Activated naive CD4-positive, alpha-beta T cell treated with anti-CD3 and anti-CD28 coated beads for 36 hours (primary cell): ENCODE measurements around the gene OR2AG1. TPM values are rescaled to one million over a fixed set of nuclear protein-coding genes. Genes with fewer than 3 reads are reported as not detected.

Experiments used
- CTCF ChIA-PET: fragments of 350-600 bp; sonication (Branson Sonifier 250); formaldehyde crosslinking; loops from one replicate; lab custom pipeline; 2021; ENCODE audit warnings: antibody characterized with exemption; lab: Charles Lee
- DNase-seq: peaks from one replicate; pipeline ENCODE4 v3.0.0-alpha.2; 2020
- H3K27ac Mint-ChIP-seq: one replicate; pipeline ENCODE4 v1.8.0; 2021; ENCODE audit warnings: mild to moderate bottlenecking, mixed read lengths
- H3K27me3 Mint-ChIP-seq: one replicate; pipeline ENCODE4 v1.8.0; 2021; ENCODE audit warnings: low read depth, mixed read lengths
- H3K36me3 Mint-ChIP-seq: one replicate; pipeline ENCODE4 v1.8.0; 2021; ENCODE audit warnings: low read depth, mixed read lengths
- H3K4me1 Mint-ChIP-seq: one replicate; pipeline ENCODE4 v1.8.0; 2021; ENCODE audit warnings: low read depth, mixed read lengths
- H3K4me3 Mint-ChIP-seq: one replicate; pipeline ENCODE4 v1.8.0; 2021; ENCODE audit warnings: mild to moderate bottlenecking, moderate library complexity, mixed read lengths
- H3K9me3 Mint-ChIP-seq: one replicate; pipeline ENCODE4 v1.8.0; 2021; ENCODE audit warnings: mixed read lengths
- intact Hi-C: fragments of 100-400 bp; cut with micrococcal nuclease; formaldehyde crosslinking; loops from one replicate; pipeline ENCODE4 v1.15.1; 2023
- total RNA-seq, 2 experiments: library from RNA; stranded (reverse); gene quantifications; one replicate each; pipeline ENCODE4 v1.2.3, GENCODE V29; 2021

Gene OR2AG1
- total RNA-seq, 2 experiments from 2014 or later = not detected

DNA sequence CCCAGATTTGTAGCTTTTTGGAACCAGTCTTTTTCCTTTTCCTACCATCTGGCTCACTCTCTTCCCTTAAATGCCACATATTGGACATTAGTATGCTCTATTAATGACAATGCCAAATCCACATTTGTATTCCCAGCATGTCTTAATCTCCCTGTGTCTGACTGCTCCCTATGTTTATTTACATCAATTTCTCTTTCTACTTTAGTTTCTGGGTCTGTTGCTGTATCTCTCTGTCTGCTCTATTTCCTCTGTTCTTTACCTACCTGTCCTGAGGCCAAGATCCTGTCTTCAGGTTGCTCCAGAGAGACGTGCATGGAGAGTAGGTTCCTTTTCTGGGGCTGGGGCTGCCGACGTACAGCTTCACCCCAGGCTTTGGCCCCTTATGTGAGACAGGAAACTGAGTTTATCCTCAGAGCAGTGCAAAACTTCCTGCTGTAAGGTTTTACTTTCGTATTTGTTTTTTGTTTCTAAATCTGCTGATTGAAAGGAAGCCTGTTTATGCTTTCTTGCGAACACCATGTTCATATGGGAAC lies 36.7 kb upstream of the OR2AG1 start:
- H3K27me3 Mint-ChIP-seq = no peaks in the 10 kb centered on the region
- no peaks in the 10 kb centered on the region for H3K9me3 Mint-ChIP-seq
- no peak overlapping the region for H3K4me3 Mint-ChIP-seq
- peaks cover 1% of the 10 kb centered on the region for H3K36me3 Mint-ChIP-seq
- peak; percentile 60 for DNase-seq
- no peak overlapping the region for H3K27ac Mint-ChIP-seq
- H3K4me1 Mint-ChIP-seq = peaks cover 28% of the 10 kb centered on the region
- intact Hi-C loops = loop anchor here (1.0 to 10.0 kb wide), 6 partner anchors 8 to 1939 kb away; partner anchors contain the start of genes CNGA4, FHIP1B, PPFIBP2 and RPL27A
- CTCF ChIA-PET = interaction anchor here (0.6 to 15.3 kb wide), 11 partner anchors 9 to 631 kb away, joined by 3 to 368 read pairs (median 5); partner anchors contain the start of gene MRPL17

DNA sequence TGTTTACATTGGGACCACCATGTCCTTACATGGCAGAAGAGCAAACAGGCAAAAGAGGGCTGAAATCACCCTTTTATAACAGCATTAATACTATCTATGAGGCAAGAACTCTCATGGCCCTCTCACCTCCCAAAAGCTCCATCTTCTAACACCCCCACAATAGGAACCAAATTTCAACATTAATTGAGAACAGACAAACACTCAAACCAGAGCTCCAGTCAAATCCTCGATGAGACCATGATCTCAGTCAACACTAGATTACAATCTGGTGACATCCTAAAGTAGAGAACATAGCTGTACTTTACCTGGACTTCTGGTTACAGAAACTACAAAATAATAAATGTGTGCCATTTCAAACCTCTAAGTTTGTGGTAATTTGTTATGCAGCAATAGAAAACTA lies 36.2 kb upstream of the OR2AG1 start:
- no peaks in the 10 kb centered on the region for H3K9me3 Mint-ChIP-seq
- peaks cover 27% of the 10 kb centered on the region for H3K4me1 Mint-ChIP-seq
- no peaks in the 10 kb centered on the region for H3K27me3 Mint-ChIP-seq
- H3K27ac Mint-ChIP-seq = no peak overlapping the region
- intact Hi-C loops = loop anchor here (1.0 to 10.0 kb wide), 6 partner anchors 8 to 1938 kb away; partner anchors contain the start of genes CNGA4, FHIP1B, PPFIBP2 and RPL27A
- CTCF ChIA-PET = interaction anchor here (0.6 to 15.3 kb wide), 10 partner anchors 10 to 632 kb away, joined by 3 to 368 read pairs (median 4); partner anchors contain the start of genes ARFIP2, MRPL17 and TIMM10B
- no peak for DNase-seq
- peaks cover 1% of the 10 kb centered on the region for H3K36me3 Mint-ChIP-seq
- H3K4me3 Mint-ChIP-seq = no peak overlapping the region

GRCh38 chr11:6747097-6747668 lies 35.6 kb upstream of the OR2AG1 start:
- H3K27ac Mint-ChIP-seq = no peak overlapping the region
- intact Hi-C loops = loop anchor here (10.0 kb wide), 3 partner anchors 512 to 1938 kb away; partner anchors contain the start of genes CNGA4, FHIP1B, PPFIBP2 and RPL27A
- no peak for DNase-seq
- peaks cover 21% of the 10 kb centered on the region for H3K4me1 Mint-ChIP-seq
- no peaks in the 10 kb centered on the region for H3K27me3 Mint-ChIP-seq
- H3K9me3 Mint-ChIP-seq = no peaks in the 10 kb centered on the region
- H3K36me3 Mint-ChIP-seq = peaks cover 1% of the 10 kb centered on the region
- H3K4me3 Mint-ChIP-seq = no peak overlapping the region
- CTCF ChIA-PET = interaction anchor here (0.7 to 15.3 kb wide), 9 partner anchors 10 to 266 kb away, joined by 3 to 368 read pairs (median 4); partner anchors contain the start of genes ARFIP2 and TIMM10B

DNA sequence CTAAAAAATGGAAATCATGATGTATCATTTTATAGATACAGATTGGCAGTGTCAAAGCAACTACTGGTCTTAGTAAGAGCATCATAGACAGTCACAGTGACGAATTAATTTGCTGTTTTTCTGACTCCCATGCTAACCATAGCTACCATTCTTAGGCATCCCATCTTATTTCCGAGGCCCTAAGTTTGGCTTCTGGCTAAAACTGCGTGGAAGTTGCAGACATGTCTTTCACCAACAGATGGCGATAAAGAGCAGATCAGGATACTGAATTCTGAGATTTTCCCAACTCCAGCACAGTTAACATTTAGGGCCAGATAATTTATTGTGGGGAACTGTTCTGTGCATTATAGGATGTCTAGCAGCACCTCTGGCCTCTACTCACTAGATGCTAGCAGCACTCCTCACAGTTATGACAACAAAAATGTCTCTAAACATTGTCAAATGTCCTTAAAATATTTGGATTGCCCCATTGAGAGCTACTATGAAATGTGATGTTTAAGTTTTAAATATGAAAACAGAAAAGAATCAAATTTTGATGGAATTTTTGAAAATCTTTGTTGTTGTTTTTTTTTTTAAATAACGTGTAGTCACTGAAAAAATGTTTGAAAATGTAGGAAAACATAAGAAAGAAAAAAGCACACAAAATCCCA lies 27.4 kb upstream of the OR2AG1 start:
- peak; percentile 53 for DNase-seq
- no peaks in the 10 kb centered on the region for H3K27me3 Mint-ChIP-seq
- intact Hi-C loops = loop anchor here (1.0 to 5.0 kb wide), 2 partner anchors 9 to 318 kb away; no protein-coding TSS in a partner anchor
- H3K36me3 Mint-ChIP-seq = no peaks in the 10 kb centered on the region
- no peak overlapping the region for H3K4me3 Mint-ChIP-seq
- H3K27ac Mint-ChIP-seq = no peak overlapping the region
- H3K9me3 Mint-ChIP-seq = no peaks in the 10 kb centered on the region
- H3K4me1 Mint-ChIP-seq = peaks cover 10% of the 10 kb centered on the region
- CTCF ChIA-PET = interaction anchor here (0.6 to 15.3 kb wide), 34 partner anchors 7 to 1128 kb away, joined by 3 to 368 read pairs (median 5); partner anchors contain the start of genes OR2AG2 and TPP1

DNA sequence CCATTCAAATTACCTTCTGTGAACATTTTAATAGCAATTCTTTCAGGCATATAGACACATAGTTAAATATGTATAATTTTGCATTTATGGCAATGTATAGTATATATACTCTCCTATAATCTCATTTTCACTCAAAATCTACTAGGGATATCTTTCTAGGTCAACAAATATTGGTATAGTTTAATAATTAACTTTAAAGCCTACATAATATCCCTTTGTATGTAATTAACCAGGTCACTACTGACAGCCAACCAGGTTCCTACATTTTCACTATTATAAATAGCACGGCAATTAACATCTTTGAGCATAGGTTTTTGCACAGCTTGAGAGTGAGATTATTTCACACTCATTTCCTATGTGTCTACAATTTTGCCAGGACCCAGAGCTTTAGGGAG lies 26.9 kb upstream of the OR2AG1 start:
- no peak for DNase-seq
- CTCF ChIA-PET = interaction anchor here (1.0 to 15.3 kb wide), 17 partner anchors 7 to 378 kb away, joined by 3 to 368 read pairs (median 11); partner anchors contain the start of gene TPP1
- peaks cover 10% of the 10 kb centered on the region for H3K4me1 Mint-ChIP-seq
- H3K36me3 Mint-ChIP-seq = no peaks in the 10 kb centered on the region
- no peaks in the 10 kb centered on the region for H3K27me3 Mint-ChIP-seq
- intact Hi-C loops = loop anchor here (1.0 to 5.0 kb wide), 3 partner anchors 10 to 377 kb away; no protein-coding TSS in a partner anchor
- no peak overlapping the region for H3K27ac Mint-ChIP-seq
- no peak overlapping the region for H3K4me3 Mint-ChIP-seq
- H3K9me3 Mint-ChIP-seq = no peaks in the 10 kb centered on the region

- Mint-ChIP-seq H3K4me1 (peaks cover 10% of the 10 kb centered on the region), H3K9me3 (no peaks in the 10 kb centered on the region), H3K27ac (no peak overlapping the region), H3K36me3 (no peaks in the 10 kb centered on the region), H3K4me3 (no peak overlapping the region), H3K27me3 (no peaks in the 10 kb centered on the region)
- intact Hi-C loops = loop anchor here (1.0 to 5.0 kb wide), 6 partner anchors 19 to 379 kb away; no protein-coding TSS in a partner anchor
- CTCF ChIA-PET = interaction anchor here (0.8 to 15.3 kb wide), 13 partner anchors 8 to 379 kb away, joined by 3 to 368 read pairs (median 14); no protein-coding TSS in a partner anchor
- DNase-seq = peak; percentile 86
Measured at GRCh38 chr11:6757373-6757967, 25.4 kb upstream of the OR2AG1 start.

GRCh38 chr11:6771926-6772893 lies 10.6 kb upstream of the OR2AG1 start, which contains the start of gene OR2AG2:
OR2AG2 (minus strand) TSS chr11:6771976; CDS start chr11:6768957, 3,019 bp downstream.
- CTCF ChIA-PET = interaction anchor here (0.6 to 1.1 kb wide), 3 partner anchors 17 to 393 kb away, joined by 3 to 6 read pairs (median 6); no protein-coding TSS in a partner anchor
- H3K36me3 Mint-ChIP-seq = no peaks in the 10 kb centered on the region
- intact Hi-C loops = no loop called here
- H3K27ac Mint-ChIP-seq = no peak within 1 kb of the TSS
- H3K9me3 Mint-ChIP-seq = no peaks in the 10 kb centered on the region
- DNase-seq = no peak
- H3K4me1 Mint-ChIP-seq = no peaks in the 10 kb centered on the region
- no peak within 1 kb of the TSS for H3K4me3 Mint-ChIP-seq
- H3K27me3 Mint-ChIP-seq = no peaks in the 10 kb centered on the region

GRCh38 chr11:6778518-6778917 lies 4.3 kb upstream of the OR2AG1 start:
- no peak overlapping the region for H3K27ac Mint-ChIP-seq
- H3K27me3 Mint-ChIP-seq = peaks cover 2% of the 10 kb centered on the region
- H3K4me1 Mint-ChIP-seq = no peaks in the 10 kb centered on the region
- no peak for DNase-seq
- H3K36me3 Mint-ChIP-seq = no peaks in the 10 kb centered on the region
- no peaks in the 10 kb centered on the region for H3K9me3 Mint-ChIP-seq
- CTCF ChIA-PET = interaction anchor here (0.6 to 1.5 kb wide), 4 partner anchors 13 to 73 kb away, joined by 3 to 5 read pairs (median 4); no protein-coding TSS in a partner anchor
- no peak overlapping the region for H3K4me3 Mint-ChIP-seq
- intact Hi-C loops = no loop called here

DNA sequence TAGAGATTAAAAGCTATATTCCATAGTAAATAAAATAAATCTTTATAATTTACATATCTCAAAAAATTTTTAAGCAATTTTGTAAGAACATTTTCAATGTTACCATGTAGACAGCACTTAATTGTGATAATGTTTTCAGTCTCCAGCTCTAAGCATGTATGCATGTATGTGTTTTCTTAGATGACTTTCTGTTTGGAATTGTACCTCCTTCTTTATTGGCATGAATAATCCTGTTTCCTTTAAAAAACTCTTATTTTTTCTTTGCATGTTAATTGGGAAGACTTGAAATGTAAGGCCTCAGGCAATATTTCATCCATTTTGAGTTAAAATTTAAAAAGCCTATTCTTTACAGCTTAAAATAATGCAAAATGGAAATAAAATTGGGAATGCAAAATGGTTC lies 2.0 kb upstream of the OR2AG1 start:
- no peak for DNase-seq
- CTCF ChIA-PET = no interaction called here
- Mint-ChIP-seq H3K36me3 (no peaks in the 10 kb centered on the region), H3K27me3 (peaks cover 2% of the 10 kb centered on the region), H3K4me3 (no peak overlapping the region), H3K4me1 (no peaks in the 10 kb centered on the region), H3K9me3 (no peaks in the 10 kb centered on the region), H3K27ac (no peak overlapping the region)
- intact Hi-C loops = no loop called here

DNA sequence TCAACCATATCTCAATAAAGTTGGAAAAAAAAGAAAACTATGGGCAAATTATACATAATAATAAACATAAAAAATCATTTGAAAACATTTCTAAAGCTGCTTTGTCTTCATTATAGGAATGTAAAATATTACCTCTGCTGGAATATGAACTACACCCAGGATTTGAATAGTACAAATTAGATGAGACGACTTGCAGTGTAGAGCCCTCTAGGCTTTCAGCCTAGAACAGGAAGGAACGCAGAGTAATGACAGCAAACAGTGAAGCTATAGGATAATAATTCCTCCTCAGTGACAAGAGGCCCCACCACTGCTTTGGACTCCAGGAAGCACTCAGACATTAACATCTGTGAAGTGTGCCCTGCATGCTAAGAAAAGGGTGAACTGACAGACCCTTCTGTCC lies 7.7 kb downstream of the OR2AG1 start:
- Mint-ChIP-seq H3K4me3 (no peak overlapping the region), H3K36me3 (no peaks in the 10 kb centered on the region), H3K27ac (no peak overlapping the region), H3K4me1 (no peaks in the 10 kb centered on the region), H3K9me3 (no peaks in the 10 kb centered on the region), H3K27me3 (peaks cover 4% of the 10 kb centered on the region)
- CTCF ChIA-PET = no interaction called here
- intact Hi-C loops = no loop called here
- DNase-seq = no peak

- DNase-seq = no peak
- CTCF ChIA-PET = interaction anchor here (2.6 kb wide), 1 partner anchor 18 kb away, joined by 7 read pairs; no protein-coding TSS in a partner anchor
- Mint-ChIP-seq H3K4me3 (no peak overlapping the region), H3K27me3 (no peaks in the 10 kb centered on the region), H3K36me3 (no peaks in the 10 kb centered on the region), H3K4me1 (no peaks in the 10 kb centered on the region), H3K9me3 (no peaks in the 10 kb centered on the region), H3K27ac (no peak overlapping the region)
- intact Hi-C loops = no loop called here
Measured at GRCh38 chr11:6794639-6795038, 11.8 kb downstream of the OR2AG1 start.
